ENCODE results near the gene NT5C3B.
A peak's percentile ranks its signal among the peaks of the same experiment; 100 is the strongest.

Gene NT5C3B

DNA sequence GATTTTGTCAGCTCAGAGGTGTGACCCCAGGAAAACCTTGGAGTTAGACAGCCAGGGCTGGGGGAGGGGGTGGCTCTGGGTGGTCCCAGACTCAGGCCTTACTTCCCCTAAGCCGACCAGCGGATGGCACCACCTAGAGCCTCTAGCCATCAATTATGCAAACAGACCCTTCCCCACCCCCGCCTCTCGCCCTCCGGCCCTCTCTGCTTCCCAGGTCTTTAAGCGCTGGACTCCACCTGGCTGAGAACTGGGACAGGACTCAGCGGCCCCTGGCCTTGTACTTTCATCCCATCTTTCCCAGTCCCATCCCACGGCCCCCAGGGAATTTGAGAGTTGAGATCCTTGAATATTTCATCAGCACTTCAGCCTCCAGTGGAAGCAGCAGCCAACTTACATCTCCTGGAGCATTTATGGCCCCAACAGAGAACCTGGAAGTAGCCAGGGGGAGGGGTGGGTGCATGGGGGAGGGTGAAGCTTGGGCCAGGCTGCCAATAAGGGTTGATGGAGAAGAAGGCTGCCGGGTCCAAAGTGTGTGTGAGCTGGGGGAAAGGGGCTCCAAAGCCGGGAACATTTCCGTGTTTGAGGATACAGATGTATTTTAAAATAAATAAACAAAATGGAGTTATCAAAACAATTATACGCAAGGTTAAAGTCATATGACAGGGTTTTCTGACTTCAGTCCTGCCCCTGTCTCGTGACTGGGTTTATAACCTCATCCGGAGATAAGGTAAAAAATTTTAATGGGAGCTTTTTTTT lies 42.1 kb downstream of the NT5C3B start:
- Histone ChIP-seq H3K9me3 (no peaks in the 10 kb centered on the region), H3K4me1 (no peaks in the 10 kb centered on the region), H3K36me3 (replicated peaks) (no peaks in the 10 kb centered on the region), H3K4me3 (no peak overlapping the region), H3K27me3 (ENCODE audit: low read depth) (no peaks in the 10 kb centered on the region)
- DNase-seq (ENCODE audit: low spot score in 2 of 2), result no peak
- in situ Hi-C loops (cut with MboI; ENCODE audit: low sequenced_read_pairs), result no loop called here

GRCh38 chr17:41792845-41793783 lies 42.9 kb downstream of the NT5C3B start:
- Histone ChIP-seq H3K4me1 (no peaks in the 10 kb centered on the region), H3K4me3 (no peak overlapping the region), H3K27me3 (ENCODE audit: low read depth) (no peaks in the 10 kb centered on the region), H3K36me3 (replicated peaks) (no peaks in the 10 kb centered on the region), H3K9me3 (no peaks in the 10 kb centered on the region)
- DNase-seq (ENCODE audit: low spot score in 2 of 2), result no peak
- in situ Hi-C loops (cut with MboI; ENCODE audit: low sequenced_read_pairs), result no loop called here

- in situ Hi-C loops (cut with MboI; ENCODE audit: low sequenced_read_pairs), result no loop called here
- peaks cover 6% of the 10 kb centered on the region; the same call in 1 of the 2 replicates for H3K27me3 ChIP-seq (ENCODE audit: low read depth)
- H3K9me3 ChIP-seq, result no peaks in the 10 kb centered on the region
- H3K4me3 ChIP-seq, result no peak overlapping the region
- H3K36me3 ChIP-seq (replicated peaks), result no peaks in the 10 kb centered on the region
- peaks cover 15% of the 10 kb centered on the region for H3K4me1 ChIP-seq
- no peak for DNase-seq (ENCODE audit: low spot score in 2 of 2)
Measured at GRCh38 chr17:41787021-41787418, 49.0 kb downstream of the NT5C3B start.

DNA sequence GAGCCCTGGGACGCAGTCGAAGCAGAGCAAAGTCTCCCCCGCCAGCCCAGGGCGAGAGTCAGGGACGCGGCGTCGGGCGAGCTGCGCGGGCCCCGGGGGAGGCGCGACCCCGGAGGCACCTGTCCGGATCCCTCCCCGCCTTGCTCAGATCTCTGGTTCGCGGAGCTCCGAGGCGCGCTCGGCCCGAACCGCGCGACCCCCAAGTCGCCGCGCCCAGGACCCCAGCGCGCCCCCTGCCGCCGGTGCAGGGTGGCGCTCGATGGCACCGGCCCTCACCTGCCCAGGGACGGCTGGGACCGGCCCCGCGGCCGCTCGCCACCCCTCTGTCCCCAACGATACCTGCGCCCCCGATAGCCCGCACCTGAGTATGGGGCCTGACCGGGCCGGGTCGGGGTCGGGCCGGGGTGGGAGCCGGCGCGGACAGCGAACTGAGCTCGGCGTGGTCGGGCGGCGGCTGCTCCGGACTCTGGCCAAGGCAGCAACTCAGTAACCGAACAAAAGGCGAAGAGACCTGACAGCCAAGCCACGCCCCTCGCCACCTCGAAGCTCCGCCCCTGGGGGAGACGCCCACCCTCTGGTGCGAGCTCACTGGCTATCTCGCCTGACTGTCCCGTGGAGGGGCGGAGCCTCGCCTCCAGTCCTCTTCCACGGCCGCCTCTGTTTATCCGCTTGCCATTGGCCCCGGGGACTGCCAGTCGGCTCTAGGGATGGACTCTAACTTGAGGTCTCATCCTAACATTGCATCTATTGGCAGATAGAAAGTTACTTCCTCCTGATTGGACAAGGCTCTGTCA lies 49.6 kb downstream of the NT5C3B start, which contains the start of gene JUP:
Gene JUP (minus strand): TSS at position 485 of the 794 bp plus-strand sequence. CDS start 14,857 bp downstream, outside the sequence.
- H3K9me3 ChIP-seq, result no peaks in the 10 kb centered on the region
- H3K4me3 ChIP-seq, result peak within 1 kb of the TSS; percentile 64
- H3K36me3 ChIP-seq (replicated peaks), result no peaks in the 10 kb centered on the region
- H3K27me3 ChIP-seq (ENCODE audit: low read depth), result peaks cover 6% of the 10 kb centered on the region; the same call in 1 of the 2 replicates
- peak; percentile 98 to 100 for DNase-seq (ENCODE audit: low spot score in 2 of 2)
- in situ Hi-C loops (cut with MboI; ENCODE audit: low sequenced_read_pairs), result no loop called here
- peaks cover 15% of the 10 kb centered on the region for H3K4me1 ChIP-seq

- no peaks in the 10 kb centered on the region for H3K36me3 ChIP-seq (replicated peaks)
- in situ Hi-C loops (cut with MboI; ENCODE audit: low sequenced_read_pairs), result no loop called here
- H3K4me3 ChIP-seq, result peak overlapping the region; percentile 64
- peak in 1 of 2 experiments; percentile 57 for DNase-seq (ENCODE audit: low spot score in 2 of 2)
- H3K9me3 ChIP-seq, result no peaks in the 10 kb centered on the region
- H3K27me3 ChIP-seq (ENCODE audit: low read depth), result peaks cover 6% of the 10 kb centered on the region; the same call in 1 of the 2 replicates
- H3K4me1 ChIP-seq, result peaks cover 15% of the 10 kb centered on the region
Measured at GRCh38 chr17:41785859-41786226, 50.2 kb downstream of the NT5C3B start.

- H3K4me3 ChIP-seq, result peak overlapping the region; percentile 64
- H3K36me3 ChIP-seq (replicated peaks), result no peaks in the 10 kb centered on the region
- peak; percentile 57 to 79 for DNase-seq (ENCODE audit: low spot score in 2 of 2)
- H3K27me3 ChIP-seq (ENCODE audit: low read depth), result peaks cover 6% of the 10 kb centered on the region; the same call in 1 of the 2 replicates
- H3K4me1 ChIP-seq, result peaks cover 15% of the 10 kb centered on the region
- H3K9me3 ChIP-seq, result no peaks in the 10 kb centered on the region
- in situ Hi-C loops (cut with MboI; ENCODE audit: low sequenced_read_pairs), result no loop called here
Measured at GRCh38 chr17:41785091-41785858, 50.8 kb downstream of the NT5C3B start.

GRCh38 chr17:41784207-41784744 lies 51.8 kb downstream of the NT5C3B start:
- DNase-seq (ENCODE audit: low spot score in 2 of 2), result peak; percentile 47 to 86
- peaks cover 6% of the 10 kb centered on the region; the same call in 1 of the 2 replicates for H3K27me3 ChIP-seq (ENCODE audit: low read depth)
- in situ Hi-C loops (cut with MboI; ENCODE audit: low sequenced_read_pairs), result no loop called here
- no peaks in the 10 kb centered on the region for H3K36me3 ChIP-seq (replicated peaks)
- H3K9me3 ChIP-seq, result no peaks in the 10 kb centered on the region
- H3K4me3 ChIP-seq, result peak overlapping the region; percentile 64
- H3K4me1 ChIP-seq, result peaks cover 15% of the 10 kb centered on the region

GRCh38 chr17:41782142-41782541 lies 53.9 kb downstream of the NT5C3B start:
- no peak for DNase-seq (ENCODE audit: low spot score in 2 of 2)
- Histone ChIP-seq H3K4me3 (no peak overlapping the region), H3K27me3 (ENCODE audit: low read depth) (peaks cover 2% of the 10 kb centered on the region; the same call in 1 of the 2 replicates), H3K9me3 (no peaks in the 10 kb centered on the region), H3K4me1 (peaks cover 14% of the 10 kb centered on the region), H3K36me3 (replicated peaks) (no peaks in the 10 kb centered on the region)
- in situ Hi-C loops (cut with MboI; ENCODE audit: low sequenced_read_pairs), result no loop called here

- no peaks in the 10 kb centered on the region for H3K27me3 ChIP-seq (ENCODE audit: low read depth)
- H3K36me3 ChIP-seq (replicated peaks), result no peaks in the 10 kb centered on the region
- DNase-seq (ENCODE audit: low spot score in 2 of 2), result no peak
- no peaks in the 10 kb centered on the region for H3K9me3 ChIP-seq
- peaks cover 11% of the 10 kb centered on the region for H3K4me1 ChIP-seq
- no peak overlapping the region for H3K4me3 ChIP-seq
- in situ Hi-C loops (cut with MboI; ENCODE audit: low sequenced_read_pairs), result no loop called here
Measured at GRCh38 chr17:41781404-41782110, 54.5 kb downstream of the NT5C3B start.

- DNase-seq (ENCODE audit: low spot score in 2 of 2), result no peak
- Histone ChIP-seq H3K27me3 (ENCODE audit: low read depth) (no peaks in the 10 kb centered on the region), H3K9me3 (no peaks in the 10 kb centered on the region), H3K4me1 (peaks cover 25% of the 10 kb centered on the region), H3K36me3 (replicated peaks) (no peaks in the 10 kb centered on the region), H3K4me3 (no peak overlapping the region)
- in situ Hi-C loops (cut with MboI; ENCODE audit: low sequenced_read_pairs), result no loop called here
Measured at GRCh38 chr17:41779954-41780353, 56.1 kb downstream of the NT5C3B start.

GRCh38 chr17:41777574-41778188 lies 58.4 kb downstream of the NT5C3B start:
- peak in 1 of 2 experiments; percentile 28 for DNase-seq (ENCODE audit: low spot score in 2 of 2)
- no peak overlapping the region for H3K4me3 ChIP-seq
- peaks cover 15% of the 10 kb centered on the region for H3K4me1 ChIP-seq
- H3K9me3 ChIP-seq, result no peaks in the 10 kb centered on the region
- no peaks in the 10 kb centered on the region for H3K36me3 ChIP-seq (replicated peaks)
- in situ Hi-C loops (cut with MboI; ENCODE audit: low sequenced_read_pairs), result no loop called here
- no peaks in the 10 kb centered on the region for H3K27me3 ChIP-seq (ENCODE audit: low read depth)

DNA sequence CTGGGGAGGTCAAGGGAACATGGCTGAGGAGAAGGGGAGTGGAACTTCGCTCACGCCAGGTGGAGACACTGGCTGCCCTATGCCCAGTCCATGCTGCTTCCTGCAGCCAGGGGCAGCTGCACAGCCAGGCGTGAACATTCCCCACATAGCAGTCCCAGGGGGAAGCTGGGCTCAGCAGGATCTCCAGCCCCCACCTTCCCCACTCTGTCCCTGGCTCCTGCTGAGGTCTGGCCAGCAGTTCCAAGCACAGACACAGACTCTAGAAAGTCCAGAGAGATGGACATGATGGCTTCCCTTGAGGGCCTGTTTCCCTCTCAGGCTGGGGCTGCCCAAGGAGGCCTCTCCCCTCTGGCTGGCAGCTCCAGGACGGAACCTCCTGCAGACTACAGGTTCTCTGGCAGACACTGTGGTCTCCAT lies 58.9 kb downstream of the NT5C3B start:
- H3K4me3 ChIP-seq, result no peak overlapping the region
- no peak for DNase-seq (ENCODE audit: low spot score in 2 of 2)
- no peaks in the 10 kb centered on the region for H3K36me3 ChIP-seq (replicated peaks)
- no peaks in the 10 kb centered on the region for H3K9me3 ChIP-seq
- H3K4me1 ChIP-seq, result peaks cover 15% of the 10 kb centered on the region
- H3K27me3 ChIP-seq (ENCODE audit: low read depth), result no peaks in the 10 kb centered on the region
- in situ Hi-C loops (cut with MboI; ENCODE audit: low sequenced_read_pairs), result no loop called here
